Skeletal muscle tissue (tissue), 4 donors: Measurements from ENCODE around the gene COL15A1. TPM values are rescaled to one million over a fixed set of nuclear protein-coding genes. Genes with fewer than 3 reads are reported as not detected.
"Not testable (repeated sequence)": the region's sequence is repeated elsewhere in the genome, so short reads cannot be mapped to it uniquely, and the experiment has no call there.

ENCODE experiments used
- H3K27ac ChIP-seq: one replicate; pipeline ENCODE4 v1.7.0; 2013; ENCODE audit warnings: mild to moderate bottlenecking, low read depth, low read length, inconsistent platforms
- H3K27me3 ChIP-seq, 3 donors: one replicate each; pipeline ENCODE4 v1.7.0; 2013; ENCODE audit warnings: low read length in 3 of 3; ENCODE audit not compliant: control insufficient read depth in 3 of 3, insufficient read depth in 3 of 3
- H3K36me3 ChIP-seq, 3 donors: one replicate each; pipeline ENCODE4 v1.7.0; 2013; ENCODE audit warnings: low read length in 3 of 3; ENCODE audit not compliant: control insufficient read depth in 3 of 3, insufficient read depth in 3 of 3
- H3K4me1 ChIP-seq, 3 donors: one replicate each; pipeline ENCODE4 v1.7.0; 2013; ENCODE audit warnings: low read length in 3 of 3, mild to moderate bottlenecking in 3 of 3; ENCODE audit not compliant: control insufficient read depth in 3 of 3, insufficient read depth in 3 of 3
- H3K4me3 ChIP-seq, 3 donors: one replicate each; pipeline ENCODE4 v1.7.0; 2013; ENCODE audit warnings: low read length in 3 of 3
- H3K9ac ChIP-seq, 3 donors: one replicate each; pipeline ENCODE4 v1.7.0; 2013; ENCODE audit warnings: low read length in 3 of 3, mild to moderate bottlenecking in 3 of 3, moderate library complexity in 2 of 3, low read depth in 1 of 3
- H3K9me3 ChIP-seq, 3 donors: one replicate each; pipeline ENCODE4 v1.7.0; 2013; ENCODE audit warnings: low read length in 3 of 3; ENCODE audit not compliant: control insufficient read depth in 3 of 3
- total RNA-seq: library from RNA; depleted of rRNA; stranded (reverse); fragments of >200 nt; gene quantifications from one replicate; pipeline ENCODE4 v1.2.3, GENCODE V29; 2014
- donor health status: Osteomylitis.

COL15A1 gene
- total RNA-seq, 1 donor from 2014 or later = 178 TPM

DNA sequence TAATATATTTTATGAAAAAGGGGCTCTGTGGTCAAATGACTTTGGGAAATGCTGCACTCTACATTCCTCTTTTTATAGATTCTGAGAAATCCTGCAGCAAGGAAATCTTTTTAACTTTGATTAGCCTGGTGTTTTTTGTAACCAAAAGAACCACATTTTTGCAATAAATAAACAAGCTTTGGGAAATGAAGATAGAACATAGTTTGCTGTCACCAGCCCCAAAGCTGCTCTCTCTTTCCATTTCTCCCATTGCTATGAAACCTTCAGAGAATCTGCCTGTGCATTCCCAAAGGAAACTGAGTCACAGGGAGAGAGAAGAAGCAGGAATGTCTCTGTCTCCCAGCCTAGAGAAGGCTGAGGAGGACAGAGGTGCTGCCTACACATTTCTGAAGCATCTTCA, 59.0 kb downstream of the COL15A1 start:
- Histone ChIP-seq H3K27ac (no peak overlapping the region), H3K9ac (no peak overlapping the region), H3K4me1 (peaks cover 11 to 13% (median 13%) of the 10 kb centered on the region in 3 donors), H3K4me3 (no peak overlapping the region), H3K27me3 (no peaks in the 10 kb centered on the region), H3K36me3 (peaks cover 0 to 30% (median 7%) of the 10 kb centered on the region in 3 donors), H3K9me3 (no peaks in the 10 kb centered on the region)

DNA sequence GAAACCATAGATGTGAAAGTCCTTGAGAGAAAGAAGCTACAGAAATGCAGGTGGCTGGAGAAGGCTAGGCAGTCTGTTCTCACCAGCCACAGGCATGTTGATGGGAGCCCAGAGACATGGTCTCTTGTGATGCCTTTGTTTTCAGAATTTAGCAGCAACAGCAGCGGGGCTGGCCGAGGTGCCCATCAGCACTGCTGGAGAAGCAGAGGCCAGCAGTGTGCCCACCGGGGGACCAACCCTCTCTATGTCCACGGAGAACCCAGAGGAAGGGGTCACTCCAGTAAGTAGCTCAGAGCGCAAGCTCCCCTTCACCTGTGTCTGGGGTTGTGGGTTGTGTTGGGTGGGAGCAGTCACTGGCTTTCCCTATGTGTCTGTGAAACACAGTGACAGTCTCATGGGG, 59.6 kb downstream of the COL15A1 start:
- Histone ChIP-seq H3K9me3 (no peaks in the 10 kb centered on the region), H3K27me3 (no peaks in the 10 kb centered on the region), H3K9ac (no peak overlapping the region), H3K4me3 (no peak overlapping the region), H3K36me3 (peaks cover 0 to 30% (median 7%) of the 10 kb centered on the region in 3 donors), H3K27ac (no peak overlapping the region), H3K4me1 (peaks cover 10% of the 10 kb centered on the region in 3 donors)

DNA sequence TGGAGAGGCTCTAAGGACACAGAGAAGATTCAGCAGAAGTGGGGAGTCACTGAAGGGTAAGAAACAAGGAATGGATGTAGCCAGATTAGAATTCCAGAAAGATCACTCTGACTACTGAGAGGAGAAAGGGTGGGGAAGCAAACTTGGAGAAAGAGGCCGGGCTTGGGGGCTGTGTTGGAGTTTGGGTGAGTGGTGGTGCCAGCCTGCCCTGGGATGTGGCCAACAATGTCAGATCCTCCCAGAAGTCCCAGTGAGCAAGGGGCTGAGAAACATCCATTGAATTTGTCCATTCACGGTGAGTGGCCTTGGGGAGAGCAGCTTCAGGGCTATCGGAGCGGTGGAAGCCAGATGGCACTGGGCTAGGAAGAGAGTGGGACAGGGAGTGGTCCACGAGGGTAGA, 60.4 kb downstream of the COL15A1 start:
- Histone ChIP-seq H3K4me1 (peaks cover 2% of the 10 kb centered on the region in 3 donors), H3K27me3 (no peaks in the 10 kb centered on the region), H3K9me3 (no peaks in the 10 kb centered on the region), H3K27ac (no peak overlapping the region), H3K9ac (no peak overlapping the region), H3K4me3 (no peak overlapping the region), H3K36me3 (peaks cover 0 to 30% (median 7%) of the 10 kb centered on the region in 3 donors)

DNA sequence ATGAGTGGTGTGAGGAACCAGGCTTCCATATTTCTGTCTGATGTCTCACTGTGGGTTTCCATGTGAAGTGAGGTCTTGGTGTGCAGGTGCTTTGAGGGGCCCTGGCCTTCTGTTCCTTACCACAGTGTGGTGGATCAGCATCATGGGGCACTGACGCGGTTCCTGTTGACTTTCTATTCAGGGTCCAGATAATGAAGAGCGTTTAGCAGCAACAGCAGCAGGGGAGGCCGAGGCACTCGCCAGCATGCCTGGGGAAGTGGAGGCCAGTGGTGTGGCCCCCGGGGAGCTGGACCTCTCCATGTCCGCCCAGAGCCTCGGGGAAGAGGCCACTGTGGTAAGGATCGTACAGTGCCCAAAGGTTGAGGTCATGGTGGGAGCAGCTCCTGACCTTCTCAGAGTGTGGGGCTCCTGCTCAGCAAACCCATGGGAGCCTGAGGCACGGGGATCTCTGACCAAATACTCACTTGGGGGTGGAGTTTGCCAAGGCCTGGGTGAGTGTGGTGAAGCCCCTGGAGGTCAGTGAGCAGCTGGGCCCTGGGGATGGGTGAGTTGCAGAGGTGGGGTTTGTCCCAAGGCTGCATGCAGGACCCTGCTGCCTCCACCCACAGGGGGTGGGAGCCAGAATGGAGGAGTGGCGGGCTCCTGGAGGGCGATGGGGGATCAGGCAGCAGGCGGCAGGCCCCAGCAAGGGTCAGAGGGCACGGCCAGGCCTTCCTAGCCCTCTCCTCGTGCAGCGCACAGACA, 61.2 kb downstream of the COL15A1 start:
- no peak overlapping the region for H3K27ac ChIP-seq
- H3K4me3 ChIP-seq = no peak overlapping the region
- no peak overlapping the region for H3K9ac ChIP-seq
- H3K27me3 ChIP-seq = no peaks in the 10 kb centered on the region
- H3K9me3 ChIP-seq = no peaks in the 10 kb centered on the region
- no peaks in the 10 kb centered on the region for H3K4me1 ChIP-seq
- peaks cover 0 to 31% (median 7%) of the 10 kb centered on the region in 3 donors for H3K36me3 ChIP-seq

DNA sequence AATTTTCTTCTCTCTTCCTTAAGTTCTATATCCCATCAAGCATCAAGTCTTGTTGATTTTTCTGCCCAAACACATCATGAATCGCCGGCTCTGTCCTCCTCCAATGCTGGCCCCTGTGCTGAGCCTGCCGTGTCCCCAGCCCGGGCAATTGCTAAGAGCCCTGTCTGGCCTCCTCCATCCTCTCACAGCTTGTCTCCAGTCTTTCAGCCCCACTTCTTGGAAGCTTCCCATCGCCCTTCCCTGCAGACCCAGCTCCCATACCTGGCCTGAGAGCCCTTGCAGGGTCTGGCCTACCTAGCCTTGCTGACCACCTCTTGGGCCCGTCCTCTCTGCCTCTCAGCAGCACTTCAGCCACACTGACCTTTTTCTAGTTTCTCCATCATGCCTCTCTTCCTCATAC, 61.9 kb downstream of the COL15A1 start:
- H3K9me3 ChIP-seq = no peaks in the 10 kb centered on the region
- H3K4me3 ChIP-seq = no peak overlapping the region
- no peak overlapping the region for H3K27ac ChIP-seq
- H3K4me1 ChIP-seq = no peaks in the 10 kb centered on the region
- H3K36me3 ChIP-seq = peaks cover 0 to 32% (median 7%) of the 10 kb centered on the region in 3 donors
- H3K27me3 ChIP-seq = no peaks in the 10 kb centered on the region
- no peak overlapping the region for H3K9ac ChIP-seq

DNA sequence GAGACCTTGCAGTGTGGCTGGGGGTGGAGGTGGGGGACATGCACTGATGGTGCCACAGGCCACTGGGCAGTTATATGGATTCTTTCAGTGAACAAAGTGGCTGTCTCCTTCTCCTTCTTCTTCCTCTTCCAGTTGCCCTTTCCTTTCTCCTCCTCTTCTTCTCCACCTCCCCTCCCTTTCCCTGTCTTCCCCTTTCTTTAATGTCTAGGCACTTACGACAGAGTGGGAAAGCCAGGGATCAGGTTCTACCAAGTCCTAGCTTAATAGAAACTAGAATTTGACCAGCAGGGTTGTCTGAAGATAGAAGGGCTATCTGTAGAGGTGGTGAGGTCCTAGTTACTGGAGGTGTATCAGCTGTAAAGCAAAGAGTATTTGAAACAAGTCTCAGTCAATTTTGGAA, 62.8 kb downstream of the COL15A1 start:
- H3K36me3 ChIP-seq = peaks cover 0 to 27% (median 7%) of the 10 kb centered on the region in 3 donors
- H3K9ac ChIP-seq = no peak overlapping the region
- no peaks in the 10 kb centered on the region for H3K9me3 ChIP-seq
- H3K27ac ChIP-seq = no peak overlapping the region
- no peaks in the 10 kb centered on the region for H3K4me1 ChIP-seq
- H3K27me3 ChIP-seq = no peaks in the 10 kb centered on the region
- H3K4me3 ChIP-seq = no peak overlapping the region

DNA sequence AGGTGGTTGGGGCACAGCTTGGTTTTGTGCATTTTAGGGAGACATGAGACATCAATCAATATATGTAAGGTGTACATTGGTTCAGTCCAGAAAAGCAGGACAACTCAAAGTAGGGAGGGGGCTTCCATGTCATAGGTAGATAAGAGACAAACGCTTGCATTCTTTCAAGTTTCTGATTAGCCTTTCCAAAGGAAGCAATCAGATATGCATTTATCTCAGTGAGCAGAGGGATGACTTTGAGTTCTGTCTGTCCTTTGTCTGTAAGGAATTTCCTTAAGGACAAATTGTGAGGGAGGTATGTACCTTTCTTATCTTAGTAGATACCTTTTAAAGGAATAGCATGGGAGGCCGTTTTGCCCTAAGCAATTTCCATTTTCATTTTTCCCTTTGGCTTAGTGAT, 63.3 kb downstream of the COL15A1 start:
- Histone ChIP-seq H3K27ac (no peak overlapping the region), H3K4me3 (no peak overlapping the region), H3K27me3 (no peaks in the 10 kb centered on the region)

DNA sequence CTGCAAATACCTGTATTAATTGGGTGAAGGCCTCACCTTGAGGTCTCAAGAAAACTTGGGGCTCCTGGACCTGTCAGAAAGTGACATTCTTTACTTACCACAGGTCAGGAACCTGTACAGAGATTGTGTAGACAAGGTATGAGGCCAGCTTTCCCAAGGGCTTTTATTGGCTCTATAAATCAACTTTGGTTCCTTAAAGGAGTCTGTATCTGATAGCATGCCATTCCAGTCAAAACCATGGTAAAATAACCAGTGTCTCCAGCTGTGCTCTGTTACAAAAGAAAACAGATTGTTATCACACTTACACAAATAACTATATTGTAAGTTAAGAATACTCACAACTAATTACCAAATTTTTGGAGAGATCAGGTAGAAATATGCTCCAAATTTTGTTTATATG, 64.5 kb downstream of the COL15A1 start:
- no peak overlapping the region for H3K27ac ChIP-seq
- H3K27me3 ChIP-seq = no peaks in the 10 kb centered on the region
- H3K36me3 ChIP-seq = peaks cover 0 to 24% (median 7%) of the 10 kb centered on the region in 3 donors
- no peak overlapping the region for H3K9ac ChIP-seq
- no peak overlapping the region for H3K4me3 ChIP-seq
- no peaks in the 10 kb centered on the region for H3K9me3 ChIP-seq
- no peaks in the 10 kb centered on the region for H3K4me1 ChIP-seq

More for the DNA sequence above, 63.3 kb downstream of the COL15A1 start:
- Histone ChIP-seq H3K4me1 (no peaks in the 10 kb centered on the region), H3K9me3 (no peaks in the 10 kb centered on the region), H3K9ac (no peak overlapping the region), H3K36me3 (peaks cover 0 to 26% (median 7%) of the 10 kb centered on the region in 3 donors)

DNA sequence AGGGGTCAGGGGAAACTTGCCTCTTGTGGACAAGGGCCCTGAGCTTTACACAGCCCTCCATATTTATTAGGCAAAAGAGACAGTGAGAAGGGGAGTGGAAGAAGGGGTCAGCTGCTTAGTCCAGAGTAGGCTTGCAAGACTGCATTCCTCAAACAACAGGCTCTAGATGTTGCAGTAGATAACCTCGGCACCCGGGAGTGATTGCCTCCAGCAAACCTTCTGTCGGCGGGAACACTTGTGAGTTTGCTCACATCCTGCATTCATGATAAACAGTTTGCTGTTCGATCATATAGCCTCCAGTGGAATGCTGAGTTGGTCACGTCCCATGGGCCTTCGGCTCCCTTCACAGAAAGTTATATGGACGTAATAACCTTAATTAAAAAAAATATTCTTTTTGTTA, 66.7 kb downstream of the COL15A1 start:
- not testable (repeated sequence) for H3K27ac ChIP-seq, H3K36me3 ChIP-seq, H3K4me1 ChIP-seq, H3K9me3 ChIP-seq, H3K9ac ChIP-seq, H3K4me3 ChIP-seq, H3K27me3 ChIP-seq

DNA sequence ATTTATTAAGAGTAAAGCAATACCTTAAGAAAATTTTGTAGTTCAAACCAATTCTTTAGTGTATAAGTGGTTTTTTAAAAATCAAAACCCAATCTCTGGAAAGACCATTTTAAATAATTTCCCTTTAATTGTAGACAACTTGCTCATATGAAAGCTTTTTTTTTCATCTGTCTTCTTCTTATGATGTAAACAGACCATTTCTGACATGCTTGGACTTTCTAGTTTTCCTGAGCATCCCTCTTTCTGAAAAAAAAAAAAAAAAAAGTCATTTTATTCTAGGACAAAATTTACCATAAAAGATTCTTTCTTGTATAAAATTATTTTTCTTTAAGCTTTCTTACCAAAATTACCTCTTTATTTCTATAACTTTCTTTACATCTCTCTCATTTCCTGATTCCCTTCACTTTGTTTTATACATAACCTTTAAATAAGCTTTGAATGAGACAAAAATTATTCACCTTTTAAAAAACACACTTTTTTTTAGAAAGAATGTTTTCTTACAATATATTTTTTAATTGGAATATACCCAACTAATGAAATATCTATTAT, 67.5 kb downstream of the COL15A1 start:
- no peaks in the 10 kb centered on the region for H3K4me1 ChIP-seq
- H3K9me3 ChIP-seq = no peaks in the 10 kb centered on the region
- H3K4me3 ChIP-seq = no peak overlapping the region
- H3K36me3 ChIP-seq = peaks cover 0 to 15% (median 5%) of the 10 kb centered on the region in 3 donors
- no peak overlapping the region for H3K9ac ChIP-seq
- H3K27ac ChIP-seq = no peak overlapping the region
- H3K27me3 ChIP-seq = no peaks in the 10 kb centered on the region
